ENCODE results near the gene ECT2L. TPM values are rescaled to one million over a fixed set of nuclear protein-coding genes. Genes with fewer than 3 reads are reported as not detected.

The ECT2L gene
- total and polyA plus RNA-seq, 3 donors from 2014 or later, result 0.16 to 1.6 (median 0.19) TPM

- WGBS, 2 donors, result 78 to 88% methylated on average over 4 of the region's 4 CpGs
- no peak for DNase-seq
These were observed 73.5 kb downstream of the ECT2L start for GRCh38 chr6:138869398-138869797.

GRCh38 chr6:138873191-138873590 is 77.3 kb downstream of the ECT2L start:
- no peaks in the 10 kb centered on the region for H3K36me3 ChIP-seq (ENCODE audit: low read depth, missing control alignments)
- H3K27ac ChIP-seq, result no peak overlapping the region
- H3K27me3 ChIP-seq, result no peaks in the 10 kb centered on the region
- no peak overlapping the region for H3K4me3 ChIP-seq
- no peak for TF ChIP-seq POLR2A (IDR thresholded peaks at IDR 0.05)
- TF ChIP-seq CTCF (IDR thresholded peaks at IDR 0.05), result no peak
- no peaks in the 10 kb centered on the region for H3K4me1 ChIP-seq
- 75 to 85% methylated on average over 8 of the region's 8 CpGs for WGBS, 2 donors
- no peaks in the 10 kb centered on the region for H3K9me3 ChIP-seq
- intact Hi-C loops (cut with DNase I; ENCODE audit: low total_unique reads), result no loop called here
- DNase-seq, result no peak

More at GRCh38 chr6:138869398-138869797, 73.5 kb downstream of the ECT2L start:
- TF ChIP-seq CTCF (IDR thresholded peaks at IDR 0.05) (no peak), POLR2A (IDR thresholded peaks at IDR 0.05) (no peak)
- no peak overlapping the region for H3K4me3 ChIP-seq
- intact Hi-C loops (cut with DNase I; ENCODE audit: low total_unique reads), result no loop called here
- no peaks in the 10 kb centered on the region for H3K4me1 ChIP-seq
- H3K27me3 ChIP-seq, result no peaks in the 10 kb centered on the region
- H3K27ac ChIP-seq, result no peak overlapping the region
- no peaks in the 10 kb centered on the region for H3K9me3 ChIP-seq
- no peaks in the 10 kb centered on the region for H3K36me3 ChIP-seq (ENCODE audit: low read depth, missing control alignments)

GRCh38 chr6:138882369-138883017 is 86.6 kb downstream of the ECT2L start:
- TF ChIP-seq POLR2A (IDR thresholded peaks at IDR 0.05), result no peak
- no peak for TF ChIP-seq CTCF (IDR thresholded peaks at IDR 0.05)
- H3K4me1 ChIP-seq, result no peaks in the 10 kb centered on the region
- whole genome bisulfite sequencing, 2 donors, result 90 to 93% methylated on average over 7 of the region's 7 CpGs

GRCh38 chr6:138885156-138885819 is 89.4 kb downstream of the ECT2L start:
- WGBS, 2 donors, result 86 to 95% methylated on average over 13 of the region's 13 CpGs
- no peak for DNase-seq
- Histone ChIP-seq H3K4me1 (no peaks in the 10 kb centered on the region), H3K36me3 (ENCODE audit: low read depth, missing control alignments) (no peaks in the 10 kb centered on the region), H3K27me3 (no peaks in the 10 kb centered on the region), H3K9me3 (no peaks in the 10 kb centered on the region), H3K4me3 (no peak overlapping the region), H3K27ac (no peak overlapping the region)
- intact Hi-C loops (cut with DNase I; ENCODE audit: low total_unique reads), result no loop called here
- TF ChIP-seq POLR2A (IDR thresholded peaks at IDR 0.05), result no peak

More at GRCh38 chr6:138882369-138883017, 86.6 kb downstream of the ECT2L start:
- H3K27me3 ChIP-seq, result no peaks in the 10 kb centered on the region
- no peak overlapping the region for H3K27ac ChIP-seq
- DNase-seq, result no peak
- no peaks in the 10 kb centered on the region for H3K9me3 ChIP-seq
- intact Hi-C loops (cut with DNase I; ENCODE audit: low total_unique reads), result no loop called here
- no peak overlapping the region for H3K4me3 ChIP-seq
- H3K36me3 ChIP-seq (ENCODE audit: low read depth, missing control alignments), result no peaks in the 10 kb centered on the region

- whole genome bisulfite sequencing, 2 donors, result 95 to 96% methylated on average over 3 of the region's 3 CpGs
- no peaks in the 10 kb centered on the region for H3K27me3 ChIP-seq
- TF ChIP-seq CTCF (IDR thresholded peaks at IDR 0.05) (no peak), POLR2A (IDR thresholded peaks at IDR 0.05) (no peak)
- H3K4me1 ChIP-seq, result no peaks in the 10 kb centered on the region
- H3K36me3 ChIP-seq (ENCODE audit: low read depth, missing control alignments), result no peaks in the 10 kb centered on the region
- no peak for DNase-seq
- H3K9me3 ChIP-seq, result no peaks in the 10 kb centered on the region
- H3K27ac ChIP-seq, result no peak overlapping the region
- intact Hi-C loops (cut with DNase I; ENCODE audit: low total_unique reads), result no loop called here
- H3K4me3 ChIP-seq, result no peak overlapping the region
These were observed 95.5 kb downstream of the ECT2L start for GRCh38 chr6:138891255-138891986.

All from testis (tissue), 3 donors.